Raji (cell line): ENCODE data around the gene HEXIM1.

Source experiments
- POLR2A ChIP-seq: IDR thresholded peaks from 2 replicates; pipeline ENCODE4 v1.6.1; 2011; ENCODE audit warnings: low read depth, low read length, control low read depth; ENCODE audit not compliant: insufficient read depth

HEXIM1 gene

DNA sequence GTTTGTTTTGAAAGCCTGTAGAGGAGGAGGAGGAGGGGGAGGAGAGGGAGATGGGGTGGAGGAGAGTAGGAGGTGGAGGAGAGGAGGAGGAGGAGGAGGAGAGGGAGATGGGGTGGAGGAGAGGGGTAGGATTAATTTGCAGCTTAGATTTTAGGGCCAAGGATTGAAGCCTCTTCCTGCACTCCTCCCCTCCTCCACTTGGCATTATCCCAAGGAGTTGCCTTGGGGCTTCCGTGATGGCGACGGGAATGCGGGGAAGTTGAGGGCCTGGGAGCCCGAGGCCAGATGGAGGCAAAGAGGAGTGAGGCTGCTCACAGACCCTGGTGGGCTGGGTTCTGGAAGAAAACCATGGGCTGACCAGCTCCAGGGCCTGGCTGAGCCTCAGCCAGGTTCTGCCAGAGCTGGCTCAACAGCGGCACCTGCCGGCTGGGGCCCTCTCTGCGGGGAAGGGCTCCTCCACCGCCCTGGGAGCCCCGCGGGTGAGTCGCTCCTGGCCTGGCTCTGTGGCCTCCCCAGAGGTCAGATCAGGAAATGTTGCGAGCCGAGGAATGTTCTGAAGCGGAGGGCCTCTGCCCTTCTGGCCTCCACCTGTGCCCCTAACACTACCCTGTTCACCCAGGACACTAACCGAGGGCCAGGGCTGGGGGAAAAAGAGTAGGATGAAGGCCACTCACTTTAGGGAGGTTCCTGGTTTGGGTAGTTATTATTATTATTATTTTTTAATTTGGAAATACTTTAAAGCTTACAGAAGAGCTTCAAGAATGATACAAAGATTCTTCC lies 49.5 kb downstream of the HEXIM1 start:
- TF ChIP-seq POLR2A, result no peak

DNA sequence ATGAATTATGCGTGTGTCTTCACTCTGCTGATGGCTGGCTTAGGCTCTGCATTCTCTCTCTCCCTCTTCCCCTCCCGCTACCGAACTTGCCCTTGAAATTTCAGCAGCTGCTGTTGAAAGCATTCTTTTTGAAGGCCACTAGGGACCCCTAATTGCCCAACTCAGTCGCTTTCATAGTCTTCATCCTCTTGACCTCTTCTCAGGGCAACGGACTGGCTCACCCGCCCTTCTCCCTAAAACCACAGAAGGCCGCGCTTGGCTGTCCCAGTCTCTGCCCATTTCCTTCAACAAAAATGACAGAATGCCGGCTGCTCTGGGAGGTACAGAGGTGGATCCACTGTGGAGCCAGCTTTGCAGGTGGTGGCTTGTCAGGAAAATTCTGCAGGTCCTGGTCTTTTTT lies 52.4 kb downstream of the HEXIM1 start:
- TF ChIP-seq POLR2A, result no peak

GRCh38 chr17:45201457-45201856 lies 53.2 kb downstream of the HEXIM1 start:
- TF ChIP-seq POLR2A, result no peak
